Activated B cell treated with CpG ODN at 0.5 μM for 24 hours (primary cell): Measurements from ENCODE around the gene MCF2L2. TPM values are rescaled to one million over a fixed set of nuclear protein-coding genes. Genes with fewer than 3 reads are reported as not detected.

Experiments used
- ATAC-seq: fragments of 200-7000 bp; cut with Tn5 transposase; one replicate; pipeline ENCODE4 v1.10.0; 2021; ENCODE audit warnings: low read depth, mild to moderate bottlenecking, moderate library complexity
- CTCF ChIA-PET: fragments of 350-600 bp; sonication (Branson Sonifier 250); formaldehyde crosslinking; loops from one replicate; lab custom pipeline; 2021; ENCODE audit warnings: antibody characterized with exemption; lab: Charles Lee
- POLR2A ChIA-PET: fragments of 350-600 bp; sonication (Branson Sonifier 250); formaldehyde crosslinking; loops from one replicate; lab custom pipeline; 2021; ENCODE audit warnings: antibody characterized with exemption; lab: Charles Lee
- DNase-seq: peaks from one replicate; pipeline ENCODE4 v3.0.0; 2022
- H3K27ac Mint-ChIP-seq: one replicate; pipeline ENCODE4 v1.8.0; 2020; ENCODE audit warnings: mixed read lengths
- H3K27me3 Mint-ChIP-seq: one replicate; pipeline ENCODE4 v1.8.0; 2021; ENCODE audit warnings: mixed read lengths
- H3K36me3 Mint-ChIP-seq: one replicate; pipeline ENCODE4 v1.8.0; 2021; ENCODE audit warnings: low read depth, mixed read lengths
- H3K4me1 Mint-ChIP-seq: one replicate; pipeline ENCODE4 v1.8.0; 2021; ENCODE audit warnings: mixed read lengths
- H3K4me3 Mint-ChIP-seq: one replicate; pipeline ENCODE4 v1.8.0; 2020; ENCODE audit warnings: mild to moderate bottlenecking, mixed read lengths
- H3K9me3 Mint-ChIP-seq: one replicate; pipeline ENCODE4 v1.8.0; 2020; ENCODE audit warnings: mixed read lengths
- CTCF ChIP-seq: fragments of 200-600 bp; IDR thresholded peaks from one replicate; pipeline ENCODE4 v1.8.0; 2022; ENCODE audit warnings: antibody characterized with exemption, mild to moderate bottlenecking
- intact Hi-C: fragments of 100-400 bp; cut with micrococcal nuclease; formaldehyde crosslinking; loops from one replicate; pipeline ENCODE4 v1.15.1; 2024
- total RNA-seq: library from RNA; stranded (reverse); gene quantifications from 2 replicates; pipeline ENCODE4 v1.2.3, GENCODE V29; 2022

The MCF2L2 gene
- total RNA-seq, 1 donor from 2014 or later: 2.4 TPM

GRCh38 chr3:183313764-183314163 lies 114.7 kb downstream of the MCF2L2 start:
- ChIA-PET CTCF (no interaction called here), POLR2A (no interaction called here)
- intact Hi-C loops: no loop called here
- Mint-ChIP-seq H3K4me1 (no peaks in the 10 kb centered on the region), H3K4me3 (no peak overlapping the region), H3K27ac (no peak overlapping the region), H3K27me3 (no peaks in the 10 kb centered on the region), H3K9me3 (no peaks in the 10 kb centered on the region), H3K36me3 (no peaks in the 10 kb centered on the region)
- TF ChIP-seq CTCF: no peak
- DNase-seq (no peak), ATAC-seq (no peak)

DNA sequence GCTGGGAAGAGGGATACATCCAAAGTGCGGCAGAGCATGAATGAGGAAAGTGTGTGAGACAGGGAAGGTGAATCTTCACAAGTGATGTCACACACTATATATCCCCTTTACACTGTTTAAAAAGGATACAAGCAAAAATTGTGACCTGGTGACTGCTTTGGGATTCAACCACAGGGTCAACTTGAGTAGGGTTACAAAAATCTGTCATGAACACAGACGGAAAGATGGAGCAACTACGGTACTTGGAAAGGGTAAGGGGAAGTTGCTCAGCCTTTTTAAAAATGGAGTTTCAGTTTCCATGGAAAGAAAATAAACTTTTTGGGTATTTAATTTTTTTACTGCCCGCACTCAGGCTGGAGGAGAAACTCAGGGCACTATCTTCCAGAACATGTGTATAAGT lies 115.1 kb downstream of the MCF2L2 start:
- Mint-ChIP-seq H3K4me3 (no peak overlapping the region), H3K27ac (no peak overlapping the region), H3K9me3 (no peaks in the 10 kb centered on the region), H3K36me3 (no peaks in the 10 kb centered on the region), H3K27me3 (no peaks in the 10 kb centered on the region), H3K4me1 (no peaks in the 10 kb centered on the region)
- ChIA-PET POLR2A (no interaction called here), CTCF (no interaction called here)
- TF ChIP-seq CTCF: no peak
- no peak for ATAC-seq
- intact Hi-C loops: no loop called here
- no peak for DNase-seq

- POLR2A ChIA-PET: no interaction called here
- ATAC-seq (no peak), DNase-seq (no peak)
- no peaks in the 10 kb centered on the region for H3K9me3 Mint-ChIP-seq
- CTCF ChIA-PET: no interaction called here
- H3K4me3 Mint-ChIP-seq: no peak overlapping the region
- H3K27me3 Mint-ChIP-seq: no peaks in the 10 kb centered on the region
- H3K36me3 Mint-ChIP-seq: no peaks in the 10 kb centered on the region
- peaks cover under 1% of the 10 kb centered on the region for H3K4me1 Mint-ChIP-seq
- no peak for TF ChIP-seq CTCF
- H3K27ac Mint-ChIP-seq: no peak overlapping the region
- intact Hi-C loops: no loop called here
Measured at GRCh38 chr3:183312433-183312832, 116.0 kb downstream of the MCF2L2 start.

- no peak for TF ChIP-seq CTCF
- H3K9me3 Mint-ChIP-seq: no peaks in the 10 kb centered on the region
- ChIA-PET POLR2A (no interaction called here), CTCF (no interaction called here)
- H3K36me3 Mint-ChIP-seq: no peaks in the 10 kb centered on the region
- intact Hi-C loops: no loop called here
- no peak overlapping the region for H3K4me3 Mint-ChIP-seq
- DNase-seq (no peak), ATAC-seq (no peak)
- H3K27ac Mint-ChIP-seq: no peak overlapping the region
- H3K27me3 Mint-ChIP-seq: no peaks in the 10 kb centered on the region
- H3K4me1 Mint-ChIP-seq: peaks cover 12% of the 10 kb centered on the region
Measured at GRCh38 chr3:183310936-183311335, 117.5 kb downstream of the MCF2L2 start.

DNA sequence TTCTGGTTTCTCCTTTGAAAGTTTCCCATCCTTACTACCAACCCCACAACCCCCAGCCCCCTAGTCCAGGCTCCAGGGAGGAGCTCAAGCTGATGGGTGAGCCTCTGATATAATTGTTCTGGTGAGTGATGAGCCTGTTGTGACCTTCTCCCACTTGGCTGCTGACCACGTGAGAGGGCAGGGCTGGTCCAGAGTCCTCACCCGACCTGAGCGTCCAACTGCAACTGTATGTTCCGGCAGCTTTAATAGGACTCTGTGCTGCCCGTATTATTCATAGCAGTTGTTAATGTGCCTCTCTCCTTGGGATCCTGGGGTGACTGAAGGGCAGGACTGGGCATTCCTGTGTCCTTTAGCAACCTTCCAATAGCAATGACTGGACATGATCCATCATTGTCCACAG lies 119.1 kb downstream of the MCF2L2 start:
- ChIA-PET CTCF (no interaction called here), POLR2A (no interaction called here)
- ATAC-seq (no peak), DNase-seq (no peak)
- Mint-ChIP-seq H3K9me3 (no peaks in the 10 kb centered on the region), H3K36me3 (no peaks in the 10 kb centered on the region), H3K4me3 (no peak overlapping the region), H3K4me1 (peaks cover 12% of the 10 kb centered on the region), H3K27me3 (no peaks in the 10 kb centered on the region), H3K27ac (no peak overlapping the region)
- intact Hi-C loops: no loop called here
- TF ChIP-seq CTCF: no peak
